Measurements from ENCODE around the gene FMC1. TPM values are rescaled to one million over a fixed set of nuclear protein-coding genes. Genes with fewer than 3 reads are reported as not detected.

Gene FMC1
- total and polyA plus RNA-seq, 7 donors, result 16.6 to 43.5 (median 27.1) TPM

GRCh38 chr7:139362302-139362701 lies 21.2 kb downstream of the FMC1 start:
- TF ChIP-seq POLR2A (IDR thresholded peaks at IDR 0.05) (no peak), CTCF (IDR thresholded peaks at IDR 0.05) (no peak), POLR2AphosphoS5 (IDR thresholded peaks at IDR 0.05) (no peak), EP300 (IDR thresholded peaks at IDR 0.05) (no peak)
- peaks cover 0 to 65% (median 51%) of the 10 kb centered on the region in 4 donors for H3K4me1 ChIP-seq
- intact Hi-C loops (cut with DNase I), result loop anchor here (5.0 kb wide), 1 partner anchor 815 kb away; the partner anchor contains the start of gene KDM7A
- no peak for DNase-seq
- no peaks in the 10 kb centered on the region for H3K27me3 ChIP-seq
- H3K4me3 ChIP-seq, result peak overlapping the region in 1 of 4 donors; percentile 76
- peaks cover 0 to 11% (median 0%) of the 10 kb centered on the region in 4 donors for H3K36me3 ChIP-seq
- no peaks in the 10 kb centered on the region for H3K9me3 ChIP-seq
- WGBS, 2 donors, result 71 to 73% methylated on average over 3 of the region's 3 CpGs
- H3K27ac ChIP-seq, result peak overlapping the region in 1 of 4 donors; percentile 100

GRCh38 chr7:139362981-139363380 lies 21.8 kb downstream of the FMC1 start:
- Histone ChIP-seq H3K4me1 (peaks cover 0 to 70% (median 57%) of the 10 kb centered on the region in 4 donors), H3K27me3 (no peaks in the 10 kb centered on the region), H3K9me3 (no peaks in the 10 kb centered on the region), H3K27ac (no peak overlapping the region), H3K36me3 (peaks cover 0 to 11% (median 0%) of the 10 kb centered on the region in 4 donors), H3K4me3 (no peak overlapping the region)
- WGBS, 2 donors, result 93 to 94% methylated on average over 6 of the region's 6 CpGs
- no peak for TF ChIP-seq POLR2A (IDR thresholded peaks at IDR 0.05)
- TF ChIP-seq CTCF (IDR thresholded peaks at IDR 0.05), result no peak
- TF ChIP-seq POLR2AphosphoS5 (IDR thresholded peaks at IDR 0.05), result no peak
- no peak for TF ChIP-seq EP300 (IDR thresholded peaks at IDR 0.05)
- intact Hi-C loops (cut with DNase I), result loop anchor here (5.0 kb wide), 1 partner anchor 814 kb away; the partner anchor contains the start of gene KDM7A
- no peak for DNase-seq

GRCh38 chr7:139365336-139365735 lies 24.2 kb downstream of the FMC1 start:
- Histone ChIP-seq H3K27me3 (no peaks in the 10 kb centered on the region), H3K27ac (no peak overlapping the region), H3K4me3 (no peak overlapping the region), H3K9me3 (no peaks in the 10 kb centered on the region), H3K36me3 (peaks cover 0 to 11% (median 0%) of the 10 kb centered on the region in 4 donors), H3K4me1 (peaks cover 0 to 89% (median 76%) of the 10 kb centered on the region in 4 donors)
- WGBS, 2 donors, result 68 to 84% methylated on average over 2 of the region's 2 CpGs
- intact Hi-C loops (cut with DNase I), result no loop called here
- no peak for DNase-seq
- TF ChIP-seq EP300 (IDR thresholded peaks at IDR 0.05) (no peak), POLR2AphosphoS5 (IDR thresholded peaks at IDR 0.05) (no peak), POLR2A (IDR thresholded peaks at IDR 0.05) (no peak), CTCF (IDR thresholded peaks at IDR 0.05) (no peak)

- Histone ChIP-seq H3K27ac (no peak overlapping the region), H3K4me1 (peaks cover 0 to 96% (median 81%) of the 10 kb centered on the region in 4 donors), H3K9me3 (no peaks in the 10 kb centered on the region), H3K4me3 (no peak overlapping the region), H3K36me3 (peaks cover 0 to 11% (median 0%) of the 10 kb centered on the region in 4 donors), H3K27me3 (no peaks in the 10 kb centered on the region)
- intact Hi-C loops (cut with DNase I), result no loop called here
- WGBS, 2 donors, result 97% methylated on average over 6 of the region's 6 CpGs
- no peak for DNase-seq
- no peak for TF ChIP-seq POLR2AphosphoS5 (IDR thresholded peaks at IDR 0.05)
- no peak for TF ChIP-seq EP300 (IDR thresholded peaks at IDR 0.05)
- TF ChIP-seq POLR2A (IDR thresholded peaks at IDR 0.05), result no peak
- TF ChIP-seq CTCF (IDR thresholded peaks at IDR 0.05), result no peak
Measured at GRCh38 chr7:139366400-139366799, 25.3 kb downstream of the FMC1 start.
